Esophagus mucosa (tissue), 1 donor: ENCODE results near the gene AKT2. TPM values are rescaled to one million over a fixed set of nuclear protein-coding genes. Genes with fewer than 3 reads are reported as not detected.
A peak's percentile ranks its signal among the peaks of the same experiment; 100 is the strongest.
"Not testable (repeated sequence)": the region's sequence is repeated elsewhere in the genome, so short reads cannot be mapped to it uniquely, and the experiment has no call there.

ENCODE experiments used
- ATAC-seq: fragments of 200-7000 bp; cut with Tn5 transposase; one replicate; pipeline ENCODE4 v1.9.1; 2020
- total RNA-seq: library from RNA; stranded (reverse); gene quantifications from one replicate; pipeline ENCODE4 v1.2.4, GENCODE V29; 2023
- donor health status: DM: yes; HTN: yes; CAD: no.

Gene AKT2
- total RNA-seq: 96.0 TPM

DNA sequence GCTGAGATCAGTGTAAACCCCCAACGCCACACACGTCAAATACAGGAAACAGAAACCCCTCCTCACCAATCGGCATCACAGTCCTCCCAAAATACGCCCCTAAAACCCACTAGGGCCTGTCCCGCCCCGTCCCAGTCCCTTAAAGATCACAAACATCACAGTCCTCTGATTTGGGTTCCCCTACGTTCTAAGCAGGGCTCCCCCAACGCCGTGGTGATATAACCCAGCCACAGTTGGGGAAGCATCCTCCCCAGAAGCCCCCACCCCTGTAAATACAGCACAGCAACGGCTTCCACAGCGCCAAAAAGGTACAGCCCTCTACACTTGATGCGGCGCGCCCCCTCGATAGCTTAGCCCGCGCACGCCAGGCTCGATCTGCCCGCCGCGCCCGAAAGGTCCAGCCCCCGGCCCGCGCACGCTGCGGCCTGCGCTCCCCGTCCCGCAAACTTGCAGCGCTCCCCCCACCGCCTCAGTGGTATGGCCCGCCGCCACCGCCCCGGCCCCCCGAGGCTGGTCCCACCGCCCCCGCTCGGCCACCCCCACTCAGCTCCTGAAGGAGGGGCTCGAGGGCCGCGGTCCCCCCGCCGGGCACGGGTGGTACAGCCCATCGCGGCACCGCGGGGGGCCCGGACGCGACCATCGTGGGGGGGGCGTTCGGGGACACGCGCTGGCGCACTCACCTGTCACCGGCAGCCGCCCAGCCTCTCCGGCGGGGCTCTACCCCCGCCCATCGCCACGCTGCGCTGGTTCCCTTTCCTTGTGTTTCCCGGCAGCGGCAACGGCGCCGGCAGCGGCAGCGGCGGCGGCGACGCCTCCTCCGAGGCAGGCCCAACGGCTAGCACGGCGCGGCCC is at the start of gene AKT2:
AKT2 (minus strand) TSS at position 845 of the 852 bp plus-strand sequence. CDS start 20,078 bp downstream, outside the sequence.
- peak; percentile 48 for ATAC-seq

DNA sequence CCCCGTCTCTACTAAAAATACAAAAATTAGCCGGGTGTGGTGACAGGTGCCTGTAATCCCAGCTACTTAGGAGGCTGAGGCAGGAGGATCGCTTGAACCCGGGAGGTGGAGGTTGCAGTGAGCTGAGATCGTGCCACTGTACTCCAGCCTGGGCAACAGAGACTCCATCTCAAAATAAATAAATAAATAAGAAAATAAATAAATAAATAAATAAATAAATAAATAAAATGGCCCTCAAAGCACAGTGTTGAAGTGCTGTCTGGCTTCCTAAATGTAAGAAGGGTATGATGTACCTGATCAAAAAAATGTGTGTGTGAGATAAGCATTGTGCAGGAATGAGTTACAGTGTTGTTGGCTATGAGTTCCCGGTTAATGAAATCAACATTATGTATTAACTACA is 47.9 kb upstream of the AKT2 start:
- ATAC-seq: not testable (repeated sequence)

DNA sequence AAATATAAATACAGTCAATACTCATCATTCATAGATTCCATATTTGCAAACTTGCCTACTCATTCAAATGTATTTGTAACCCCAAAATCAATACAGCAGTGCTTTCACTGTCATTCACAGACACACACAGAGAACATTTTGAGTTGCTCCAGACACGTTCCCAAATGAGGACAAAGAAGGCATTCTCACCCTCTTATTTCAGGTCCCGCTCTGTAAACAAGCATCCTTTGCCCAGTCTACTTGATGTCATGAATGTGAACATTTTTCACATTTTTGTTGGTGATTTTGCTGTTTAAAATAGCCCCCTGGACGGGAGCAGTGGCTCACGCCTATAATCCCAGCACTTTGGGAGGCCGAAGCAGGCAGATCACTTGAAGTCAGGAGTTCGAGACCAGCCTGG is 47.5 kb upstream of the AKT2 start:
- no peak for ATAC-seq

DNA sequence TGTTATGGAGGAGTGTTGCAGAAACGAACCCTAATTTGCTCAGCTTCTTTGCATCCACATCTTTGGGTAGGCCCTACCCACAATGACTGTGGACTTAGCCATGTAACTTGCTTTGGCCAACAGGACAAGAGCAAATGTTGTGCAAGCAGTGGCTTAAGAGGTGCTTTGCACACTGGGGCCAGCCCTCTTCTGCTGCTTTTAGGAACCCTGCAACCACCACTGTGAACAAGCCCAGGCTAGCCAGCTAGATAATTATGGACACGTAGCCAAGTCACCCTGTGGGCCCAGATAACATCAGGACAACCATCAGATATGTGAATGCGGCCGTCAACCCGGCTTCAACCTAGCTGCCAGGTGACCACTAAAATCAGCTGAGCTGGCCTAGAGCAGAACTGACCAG is 45.9 kb upstream of the AKT2 start:
- ATAC-seq: peak; percentile 65

DNA sequence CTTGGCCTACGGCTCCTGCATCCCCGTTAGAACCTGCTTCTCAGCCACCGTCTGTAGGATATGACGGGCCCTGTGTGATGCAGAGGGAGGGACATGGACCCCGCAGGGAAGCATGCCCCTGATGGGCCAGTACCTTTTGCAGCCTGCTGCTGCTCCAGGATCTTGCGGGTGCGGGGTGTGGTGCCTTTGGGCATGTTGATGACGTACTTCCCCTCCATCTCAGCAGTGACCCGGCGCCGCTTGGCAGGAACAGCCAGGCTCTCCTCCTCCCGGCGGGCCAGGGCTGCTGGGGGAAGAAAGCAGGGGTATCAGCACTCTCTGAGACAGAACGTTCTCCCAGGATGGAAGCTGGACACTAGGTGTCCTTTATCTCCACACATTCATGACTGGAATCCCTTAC is 41.1 kb upstream of the AKT2 start:
- ATAC-seq: no peak

DNA sequence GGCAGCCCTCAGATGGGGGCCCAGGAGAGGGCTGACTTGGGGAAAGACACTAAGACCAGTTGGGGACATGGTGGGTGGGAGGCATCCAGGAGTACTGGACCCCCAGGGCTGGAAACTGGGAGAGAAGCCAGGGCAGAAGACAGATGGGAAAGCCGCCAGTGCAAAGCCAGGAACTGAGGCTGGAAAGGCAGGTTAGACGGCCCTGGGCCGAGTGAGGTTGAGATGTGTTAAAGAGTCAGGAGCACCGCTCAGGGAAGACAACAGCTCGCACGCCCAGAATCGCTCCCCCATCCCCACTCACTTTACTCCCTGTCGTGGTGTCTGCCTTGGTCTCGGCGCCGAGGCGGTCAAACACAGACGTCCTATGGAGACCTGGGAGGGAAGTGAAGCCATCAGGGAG is 38.6 kb upstream of the AKT2 start:
- no peak for ATAC-seq

DNA sequence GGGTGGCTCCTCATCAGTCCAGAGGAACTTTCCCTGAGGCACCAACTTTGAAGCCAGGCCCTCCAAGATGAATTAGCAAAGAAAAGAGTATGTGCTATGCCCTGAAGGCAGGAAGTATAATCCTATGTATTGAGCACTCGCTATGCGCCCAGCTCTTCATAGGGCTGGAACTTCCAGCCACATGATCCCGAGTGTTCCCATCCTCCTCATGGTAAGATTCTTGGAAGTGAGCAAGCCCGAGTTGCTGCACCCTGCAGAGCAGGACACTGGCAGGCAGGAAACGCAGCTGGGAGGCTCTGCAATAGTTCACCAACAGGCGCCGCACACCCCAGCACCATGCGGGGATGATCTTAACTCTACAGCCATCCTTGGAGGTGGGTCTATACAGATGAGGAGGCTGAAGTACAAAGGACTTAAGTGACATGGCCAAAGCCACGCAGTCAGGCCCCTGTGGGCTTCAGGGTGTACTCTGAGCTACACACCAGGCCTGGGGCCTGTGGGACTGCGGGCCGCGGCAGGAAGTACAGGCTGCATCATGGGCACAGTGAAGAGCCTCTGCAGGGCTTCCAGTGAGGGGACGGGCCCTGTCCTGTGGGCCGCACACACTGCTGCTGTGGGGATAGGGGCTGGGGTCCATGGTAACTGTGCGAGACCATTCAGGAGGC is 37.9 kb upstream of the AKT2 start:
- ATAC-seq: no peak

DNA sequence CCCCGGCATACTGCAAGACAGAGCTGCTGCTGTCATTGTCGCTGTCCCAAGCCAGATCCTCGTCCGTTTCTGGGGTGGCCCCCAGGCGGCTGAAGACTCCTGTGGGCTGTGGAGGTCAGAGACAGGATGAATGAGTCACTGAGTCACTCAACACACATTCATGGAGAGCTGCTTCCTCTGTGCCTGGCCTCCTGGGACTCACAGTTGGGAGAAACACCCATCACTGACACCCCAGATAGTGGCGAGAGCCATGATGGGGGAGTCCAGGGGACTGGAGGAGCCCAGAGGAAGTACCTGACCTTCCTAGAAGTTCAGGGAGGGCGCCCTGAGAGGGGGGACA is 37.1 kb upstream of the AKT2 start:
- ATAC-seq: no peak

DNA sequence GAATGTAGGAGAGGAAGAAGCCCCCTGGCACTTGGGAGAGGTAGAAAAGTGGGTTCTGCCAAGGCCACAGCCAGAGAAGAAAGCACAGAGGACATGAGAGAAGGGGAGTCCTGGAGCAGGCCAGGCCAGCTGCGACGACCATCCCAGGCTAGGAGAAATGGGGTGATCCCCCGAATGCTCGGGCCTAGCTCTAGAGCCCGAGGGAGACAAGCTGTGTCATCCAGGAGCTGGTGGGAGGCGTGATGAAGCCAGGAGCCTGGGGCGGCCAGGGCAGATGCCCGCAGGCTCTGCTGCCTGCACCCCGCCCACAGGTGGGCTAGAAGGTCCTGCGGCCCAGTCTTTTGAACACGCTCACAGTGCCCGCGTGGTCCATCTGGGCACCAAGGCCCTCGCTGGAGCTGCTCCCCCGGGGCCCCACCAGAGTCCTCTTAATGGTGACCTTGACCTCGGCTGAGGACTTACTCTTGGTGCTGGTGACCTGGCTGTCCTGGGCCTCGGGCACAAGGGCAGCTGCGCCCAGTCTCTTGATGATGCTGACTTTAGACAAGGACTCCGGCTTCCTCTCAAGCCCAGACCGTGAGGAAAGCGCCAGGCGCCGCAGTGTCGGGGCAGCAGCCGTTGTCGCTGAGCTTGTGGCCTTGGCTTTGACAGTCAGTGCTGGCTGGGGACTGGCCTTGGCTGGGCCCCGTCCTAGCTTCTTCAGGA is 36.6 kb upstream of the AKT2 start:
- no peak for ATAC-seq

DNA sequence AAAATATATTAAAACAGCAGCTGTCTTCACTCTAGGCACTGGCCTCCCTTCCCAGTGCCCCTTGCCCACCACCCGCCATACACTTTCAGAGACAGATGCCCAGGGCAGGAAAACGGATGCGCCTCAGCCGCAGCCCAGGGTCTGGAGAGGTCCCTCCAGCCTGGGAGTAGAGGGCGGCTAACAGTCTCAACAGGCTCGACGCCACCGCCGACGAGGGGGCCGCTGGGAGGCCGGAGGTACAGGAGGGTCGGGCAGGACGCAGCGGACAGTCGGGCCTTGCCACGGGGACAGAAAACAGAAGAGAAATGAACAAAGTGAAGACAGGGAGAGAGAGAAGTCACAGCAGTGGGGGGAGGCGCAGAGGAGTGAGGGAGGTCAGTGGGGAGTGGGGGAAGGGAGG is 35.9 kb upstream of the AKT2 start:
- no peak for ATAC-seq

DNA sequence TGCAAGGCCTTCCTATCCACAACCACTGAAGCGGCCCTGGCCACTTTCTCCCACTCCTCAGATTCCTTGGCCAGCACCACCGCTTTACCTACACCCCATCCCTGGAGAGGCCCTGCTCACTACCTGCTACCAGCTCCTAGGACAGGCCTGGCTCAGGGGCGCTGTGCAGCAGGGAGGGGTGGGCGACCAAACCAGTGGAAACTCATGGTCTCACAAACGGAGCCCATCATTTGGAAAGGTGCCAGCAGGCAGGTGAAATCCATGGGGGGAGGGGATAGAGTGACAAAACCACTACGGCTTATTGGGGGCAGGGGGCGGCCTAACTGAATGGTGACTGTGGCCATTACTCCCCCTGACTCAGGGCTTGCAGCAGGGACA is 35.4 kb upstream of the AKT2 start:
- no peak for ATAC-seq

DNA sequence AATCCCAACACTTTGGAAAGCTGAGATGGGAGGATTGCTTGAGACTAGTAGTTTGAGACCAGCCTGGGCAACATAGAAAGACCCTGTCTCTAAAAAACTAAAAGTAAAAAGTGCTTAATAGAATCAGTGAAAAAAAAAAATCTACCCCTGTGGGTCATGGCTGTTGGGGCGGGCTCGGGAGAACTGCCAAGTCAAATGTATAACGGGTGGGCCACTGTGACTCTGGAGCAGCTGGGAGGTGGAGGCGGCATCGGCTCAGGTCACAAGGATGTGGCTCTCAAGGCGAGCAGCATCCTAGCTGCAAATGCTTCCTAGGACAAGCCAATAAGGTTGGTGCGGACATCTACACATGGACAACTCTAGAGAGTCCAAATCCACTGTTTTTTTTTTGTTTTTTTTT is 32.2 kb upstream of the AKT2 start:
- ATAC-seq: no peak

DNA sequence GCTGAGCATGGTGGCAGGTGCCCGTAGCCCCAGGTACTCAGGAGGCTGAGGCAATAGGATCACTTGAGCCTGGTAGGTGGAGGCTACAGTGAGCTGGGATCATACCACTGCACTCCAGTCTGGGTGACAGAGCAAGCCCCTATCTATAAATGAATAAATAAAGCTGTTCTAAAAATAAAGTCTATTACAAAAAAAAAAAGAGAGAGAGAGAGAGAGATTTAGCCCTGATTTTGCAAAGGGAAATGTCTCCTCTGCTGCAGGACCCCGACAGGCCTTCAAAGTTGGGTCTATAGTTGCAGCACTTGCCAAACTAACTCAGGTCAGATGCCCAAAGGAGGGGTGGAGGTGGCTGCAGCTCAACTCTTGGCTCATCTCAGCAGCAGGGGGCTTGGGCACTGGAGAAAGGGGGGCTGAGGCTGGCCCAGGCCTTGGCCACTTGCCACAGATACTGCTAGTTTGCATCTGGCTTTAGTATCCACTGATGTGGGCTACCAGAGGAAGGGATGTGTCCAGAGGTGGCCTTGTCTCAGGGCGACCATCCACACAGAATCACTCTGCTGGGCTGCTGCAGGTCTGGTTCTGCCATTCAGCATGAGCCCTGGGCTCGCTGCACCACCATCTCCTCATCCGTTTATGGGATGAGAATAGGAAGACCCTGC is 30.8 kb upstream of the AKT2 start:
- ATAC-seq: no peak

DNA sequence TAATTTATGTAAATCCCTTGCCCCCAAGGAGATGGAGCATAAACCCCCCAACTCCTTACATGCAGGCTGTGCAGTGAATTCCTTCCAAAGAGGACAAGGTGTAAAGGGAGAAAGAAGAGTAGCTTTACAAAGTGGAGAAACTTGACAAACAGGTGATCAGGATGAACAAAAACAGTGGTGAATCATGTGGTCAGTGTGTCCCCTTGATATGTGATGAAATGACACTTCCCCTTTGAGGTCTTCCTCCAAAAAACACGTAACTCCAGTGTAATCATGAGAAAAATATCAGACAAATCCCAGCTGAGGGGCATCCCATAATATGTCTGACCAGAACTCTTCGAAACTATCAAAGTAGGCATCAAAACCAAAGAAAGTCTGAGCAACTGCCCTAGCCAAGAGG is 29.5 kb upstream of the AKT2 start:
- peak; percentile 31 for ATAC-seq

DNA sequence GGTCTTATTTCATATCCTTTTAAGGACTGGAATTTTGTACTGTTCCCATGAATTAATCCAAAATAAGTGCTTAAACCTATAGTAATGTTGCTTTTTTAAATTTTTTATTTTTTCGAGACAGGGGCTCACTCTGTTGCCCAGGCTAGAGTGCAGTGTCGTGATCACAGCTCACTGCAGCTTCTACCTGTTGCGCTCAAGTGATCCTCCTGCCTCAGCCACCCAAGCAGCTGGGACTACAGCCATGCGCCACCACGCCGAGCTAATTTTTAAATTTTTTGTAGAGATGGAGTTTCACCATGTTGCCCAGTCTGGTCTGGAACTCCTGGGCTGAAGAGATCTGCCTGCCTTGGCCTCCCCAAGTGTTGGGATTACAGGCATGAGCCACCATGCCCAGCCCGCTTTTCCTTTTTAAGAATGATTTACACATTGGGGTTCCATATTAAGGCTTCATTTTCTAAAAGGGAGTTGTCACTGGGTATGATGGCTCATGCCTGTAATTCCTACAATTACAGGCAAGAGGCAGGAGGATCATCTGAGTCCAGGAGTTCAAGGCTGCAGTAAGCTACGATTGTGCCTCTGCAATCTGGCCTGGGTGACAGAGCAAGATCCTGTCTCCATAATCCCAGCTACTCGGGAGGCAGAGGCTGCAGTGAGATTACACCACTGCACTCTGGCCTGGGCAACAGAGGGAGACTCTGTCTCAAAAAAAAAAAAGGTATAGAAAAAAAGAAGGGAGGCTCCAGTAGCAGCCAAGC is 28.3 kb upstream of the AKT2 start:
- no peak for ATAC-seq

DNA sequence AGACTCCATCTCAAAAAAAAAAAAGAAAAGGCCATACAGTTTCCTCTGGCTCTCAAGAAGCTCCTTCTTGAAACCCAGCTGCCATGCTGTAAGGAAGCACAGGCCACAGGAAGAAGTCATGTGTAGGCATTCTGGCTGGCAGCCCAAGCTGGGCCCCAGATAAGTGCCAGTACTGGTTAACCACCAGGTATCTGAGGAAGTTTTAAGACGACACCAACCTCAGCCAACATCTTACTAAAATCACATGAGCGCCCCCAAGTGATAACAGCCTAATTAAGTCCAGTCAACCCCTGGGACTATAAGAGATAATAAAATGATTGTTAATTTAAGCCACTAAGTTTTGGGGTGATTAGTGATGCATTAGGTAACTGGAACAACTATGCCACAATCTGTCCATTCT is 27.4 kb upstream of the AKT2 start:
- ATAC-seq: no peak

DNA sequence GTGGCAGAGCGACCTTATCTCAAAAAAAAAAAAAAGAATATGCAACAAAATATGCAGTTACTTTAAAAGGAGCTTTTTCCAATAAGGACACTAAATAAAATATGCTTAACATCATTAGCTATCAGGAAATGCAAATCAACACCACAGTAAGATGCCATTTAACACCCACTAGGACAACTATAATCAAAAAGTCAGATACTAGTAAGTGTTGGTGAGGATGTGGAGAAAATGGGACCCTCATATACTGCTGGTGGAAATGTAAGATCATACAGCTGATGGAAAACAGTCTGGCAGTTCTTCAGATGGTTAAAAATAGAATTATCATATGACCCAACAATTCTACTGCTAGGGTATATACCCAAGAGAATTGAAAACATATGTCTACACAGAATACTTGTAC is 24.5 kb upstream of the AKT2 start:
- no peak for ATAC-seq

DNA sequence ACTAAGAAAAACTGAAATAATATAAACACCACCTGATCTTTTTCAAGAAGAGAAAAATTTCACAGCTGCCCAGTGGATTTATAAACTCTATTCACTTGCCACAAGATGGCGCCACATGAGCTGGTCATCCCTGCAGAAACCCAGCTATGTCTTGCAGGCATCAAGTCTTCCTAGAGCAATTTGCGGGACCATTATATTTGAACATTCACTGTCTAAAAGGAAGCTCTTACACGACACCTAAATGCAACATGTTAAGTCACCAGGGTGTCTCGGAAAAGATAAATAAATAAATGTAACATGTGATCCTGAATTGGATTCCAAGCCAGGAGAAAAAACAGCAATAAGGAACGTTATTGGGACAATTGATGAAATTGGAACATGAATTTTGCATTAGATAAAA is 20.3 kb upstream of the AKT2 start:
- peak; percentile 66 for ATAC-seq

DNA sequence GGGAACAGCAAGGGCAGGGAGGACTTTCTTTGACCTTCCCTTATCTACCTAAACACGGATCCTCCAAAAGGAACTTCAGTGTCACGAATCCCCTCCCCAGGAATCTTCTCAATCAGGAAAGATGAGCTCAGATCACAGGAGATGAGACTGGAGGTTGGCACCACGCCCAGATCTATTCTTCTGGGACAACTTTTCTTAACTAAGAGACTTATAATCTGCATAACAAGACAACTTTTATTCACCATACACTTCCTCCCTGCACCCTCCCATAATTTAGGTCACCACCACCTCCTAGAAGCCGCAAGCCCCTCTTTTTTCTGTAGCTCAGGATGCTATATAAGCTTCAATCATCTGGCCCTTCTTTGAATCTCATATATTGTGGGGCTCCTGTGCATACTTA is 19.2 kb upstream of the AKT2 start:
- no peak for ATAC-seq

DNA sequence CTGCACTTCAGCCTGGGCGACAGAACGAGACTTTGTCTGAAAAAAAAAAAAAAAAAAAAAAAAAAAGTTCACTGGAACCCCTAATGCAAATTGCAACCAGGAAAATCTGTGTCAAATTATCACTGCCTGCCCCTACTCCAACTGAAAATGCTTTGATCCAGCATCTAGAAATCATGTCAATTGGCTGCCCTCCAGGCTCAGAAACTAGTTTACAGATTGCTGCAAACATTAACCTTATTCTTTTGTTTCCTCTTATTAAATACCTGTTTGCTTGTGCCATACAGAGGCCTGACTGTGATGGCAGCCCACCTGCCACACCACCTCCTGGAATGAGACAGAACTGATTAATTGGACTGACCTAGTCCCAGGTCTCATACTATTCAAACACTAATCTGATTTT is 18.6 kb upstream of the AKT2 start:
- no peak for ATAC-seq

DNA sequence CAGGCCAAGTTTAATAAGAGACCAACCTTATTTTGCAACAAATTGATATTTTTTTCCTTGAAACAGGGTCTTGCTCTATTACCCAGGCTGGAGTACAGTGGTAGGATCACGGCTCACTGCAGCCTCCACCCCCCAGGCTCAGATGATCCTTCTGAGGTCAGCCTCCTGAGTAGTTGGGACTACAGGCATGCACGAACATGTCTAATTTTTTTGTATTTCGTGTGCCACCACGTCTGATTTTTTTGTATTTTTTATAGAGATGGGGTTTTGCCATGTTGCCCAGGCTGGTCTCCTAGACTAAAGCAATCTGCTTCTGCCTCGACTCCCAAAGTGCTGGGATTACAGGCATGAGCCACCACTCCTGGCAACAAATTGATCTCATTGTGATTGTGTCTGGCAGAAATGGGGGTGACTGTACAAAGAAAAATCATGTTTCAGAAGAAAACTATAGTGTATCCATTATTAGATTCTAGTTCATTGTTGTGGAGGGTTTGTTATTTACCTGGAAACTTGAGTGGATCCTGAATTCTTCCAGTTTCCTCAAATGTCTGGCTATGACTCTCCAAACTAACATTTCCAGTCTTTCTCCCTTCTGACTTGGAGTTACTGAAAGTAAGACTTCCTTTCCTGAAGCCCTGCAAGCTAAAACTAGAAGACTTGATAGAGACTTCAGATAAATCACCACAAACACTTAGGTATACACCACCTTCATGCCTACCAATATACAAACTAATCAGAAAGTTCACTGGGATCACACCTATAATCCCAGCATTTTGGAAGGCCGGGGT is 17.3 kb upstream of the AKT2 start:
- ATAC-seq: peak; percentile 72

DNA sequence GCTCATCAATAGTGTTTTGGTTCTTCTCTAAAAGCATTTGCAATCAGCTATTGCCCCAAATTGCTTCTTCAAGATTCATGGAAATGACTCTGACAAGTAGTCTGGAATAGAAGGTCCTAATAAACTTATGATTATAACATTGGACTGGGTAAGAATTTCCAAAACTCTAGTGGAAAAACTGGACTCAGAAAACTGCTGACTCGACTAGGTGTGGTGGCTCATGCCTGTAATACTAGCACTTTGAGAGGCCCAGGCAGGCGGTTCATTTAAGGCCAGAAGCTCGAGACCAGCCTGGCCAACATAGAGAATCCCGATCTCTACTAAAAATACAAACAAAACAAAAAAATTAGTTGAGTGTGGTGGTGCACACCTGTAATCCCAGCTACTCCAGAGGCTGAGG is 15.5 kb upstream of the AKT2 start:
- no peak for ATAC-seq
